Adrenal gland (tissue), 5 donors: ENCODE results near the gene EPHB1.
"Not testable (repeated sequence)": the region's sequence is repeated elsewhere in the genome, so short reads cannot be mapped to it uniquely, and the experiment has no call there.

Experiments used
- CTCF ChIP-seq, 6 experiments: fragments of 450-650 bp in 4 of 6; fragments of 200-600 bp in 2 of 6; sonication (generic) in 1 of 6; IDR thresholded peaks; 1 replicate in 5 of 6; 2 replicates in 1 of 6; pipeline versions ENCODE4 v1.5.1 to v1.8.0; 2016 to 2021; ENCODE audit warnings: antibody characterized with exemption in 6 of 6, mild to moderate bottlenecking in 2 of 6, moderate library complexity in 1 of 6
- POLR2A ChIP-seq, 2 donors: fragments of 450-650 bp; IDR thresholded peaks; one replicate each; pipeline ENCODE4 v1.6.1; 2017; ENCODE audit warnings: antibody characterized with exemption in 2 of 2, mild to moderate bottlenecking in 2 of 2, moderate library complexity in 1 of 2
- donor health status: DM: no; HTN: no; CAD: no.

DNA sequence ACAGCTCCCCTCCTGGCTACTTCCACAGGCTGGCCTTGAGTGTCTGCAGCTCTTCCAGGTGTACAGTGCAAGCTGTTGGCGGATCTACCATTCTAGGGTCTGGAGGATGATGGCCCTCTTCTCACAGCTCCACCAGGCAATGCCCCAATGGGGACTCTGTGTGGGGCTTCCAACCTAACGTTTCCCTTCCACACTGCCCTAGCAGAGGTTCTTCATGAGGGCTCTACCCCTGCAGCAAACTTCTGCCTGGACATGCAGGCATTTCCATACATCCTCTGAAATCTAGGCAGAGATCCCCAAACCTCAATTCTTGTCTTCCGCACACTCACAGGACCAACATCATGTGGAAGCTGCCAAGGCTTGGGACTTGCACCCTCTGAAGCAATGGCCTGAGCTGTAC is 438.4 kb downstream of the EPHB1 start:
- not testable (repeated sequence) for TF ChIP-seq CTCF, POLR2A (IDR thresholded peaks at IDR 0.05)
